ENCODE results near the gene COL9A3. TPM values are rescaled to one million over a fixed set of nuclear protein-coding genes. Genes with fewer than 3 reads are reported as not detected.

The COL9A3 gene
- total RNA-seq, 1 donor from 2014 or later, result 2.1 TPM

DNA sequence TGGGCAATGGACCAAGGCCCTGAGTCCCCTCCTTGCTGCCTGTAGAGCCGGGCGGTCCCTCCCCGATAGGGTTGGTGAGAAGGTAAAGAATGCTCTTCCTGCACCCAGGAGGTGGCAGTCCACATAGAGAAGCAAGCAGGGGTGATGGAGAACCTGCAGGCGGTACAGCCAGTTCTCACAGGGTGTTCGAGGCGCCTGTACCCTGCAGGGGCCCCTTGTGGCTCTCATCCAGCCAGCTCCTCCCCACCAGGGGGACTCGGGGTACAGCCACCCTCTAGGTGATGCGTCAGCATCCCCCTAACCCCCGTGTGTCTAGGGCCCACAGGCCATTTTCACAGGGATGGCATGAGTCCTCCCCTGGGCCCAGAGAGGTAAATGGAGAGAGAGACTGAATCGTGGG lies 5.1 kb upstream of the COL9A3 start:
- no peak for DNase-seq
- no peak overlapping the region for H3K4me3 ChIP-seq
- peaks cover 55% of the 10 kb centered on the region for H3K36me3 ChIP-seq
- H3K27me3 ChIP-seq (ENCODE audit: low read depth), result peaks cover 25% of the 10 kb centered on the region
- no peaks in the 10 kb centered on the region for H3K9me3 ChIP-seq (replicated peaks)
- intact Hi-C loops (cut with micrococcal nuclease), result no loop called here
- H3K27ac ChIP-seq (replicated peaks), result no peak overlapping the region
- peaks cover 40% of the 10 kb centered on the region for H3K4me1 ChIP-seq
- TF ChIP-seq, protein P1, sequence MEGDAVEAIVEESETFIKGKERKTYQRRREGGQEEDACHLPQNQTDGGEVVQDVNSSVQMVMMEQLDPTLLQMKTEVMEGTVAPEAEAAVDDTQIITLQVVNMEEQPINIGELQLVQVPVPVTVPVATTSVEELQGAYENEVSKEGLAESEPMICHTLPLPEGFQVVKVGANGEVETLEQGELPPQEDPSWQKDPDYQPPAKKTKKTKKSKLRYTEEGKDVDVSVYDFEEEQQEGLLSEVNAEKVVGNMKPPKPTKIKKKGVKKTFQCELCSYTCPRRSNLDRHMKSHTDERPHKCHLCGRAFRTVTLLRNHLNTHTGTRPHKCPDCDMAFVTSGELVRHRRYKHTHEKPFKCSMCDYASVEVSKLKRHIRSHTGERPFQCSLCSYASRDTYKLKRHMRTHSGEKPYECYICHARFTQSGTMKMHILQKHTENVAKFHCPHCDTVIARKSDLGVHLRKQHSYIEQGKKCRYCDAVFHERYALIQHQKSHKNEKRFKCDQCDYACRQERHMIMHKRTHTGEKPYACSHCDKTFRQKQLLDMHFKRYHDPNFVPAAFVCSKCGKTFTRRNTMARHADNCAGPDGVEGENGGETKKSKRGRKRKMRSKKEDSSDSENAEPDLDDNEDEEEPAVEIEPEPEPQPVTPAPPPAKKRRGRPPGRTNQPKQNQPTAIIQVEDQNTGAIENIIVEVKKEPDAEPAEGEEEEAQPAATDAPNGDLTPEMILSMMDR (IDR thresholded peaks at IDR 0.05; ENCODE audit: borderline replicate concordance), result no peak

DNA sequence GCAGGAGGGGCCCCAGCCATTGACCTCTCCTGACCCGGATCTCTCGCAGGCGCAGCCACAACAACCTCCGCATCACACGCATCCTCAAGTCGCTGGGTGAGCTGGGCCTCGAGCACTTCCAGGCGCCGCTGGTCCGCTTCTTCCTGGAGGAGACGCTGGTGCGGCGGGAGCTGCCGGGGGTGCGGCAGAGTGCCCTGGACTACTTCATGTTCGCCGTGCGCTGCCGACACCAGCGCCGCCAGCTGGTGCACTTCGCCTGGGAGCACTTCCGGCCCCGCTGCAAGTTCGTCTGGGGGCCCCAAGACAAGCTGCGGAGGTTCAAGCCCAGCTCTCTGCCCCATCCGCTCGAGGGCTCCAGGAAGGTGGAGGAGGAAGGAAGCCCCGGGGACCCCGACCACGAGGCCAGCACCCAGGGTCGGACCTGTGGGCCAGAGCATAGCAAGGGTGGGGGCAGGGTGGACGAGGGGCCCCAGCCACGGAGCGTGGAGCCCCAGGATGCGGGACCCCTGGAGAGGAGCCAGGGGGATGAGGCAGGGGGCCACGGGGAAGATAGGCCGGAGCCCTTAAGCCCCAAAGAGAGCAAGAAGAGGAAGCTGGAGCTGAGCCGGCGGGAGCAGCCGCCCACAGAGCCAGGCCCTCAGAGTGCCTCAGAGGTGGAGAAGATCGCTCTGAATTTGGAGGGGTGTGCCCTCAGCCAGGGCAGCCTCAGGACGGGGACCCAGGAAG lies 4.5 kb upstream of the COL9A3 start:
- Histone ChIP-seq H3K27me3 (ENCODE audit: low read depth) (peaks cover 31% of the 10 kb centered on the region), H3K4me1 (peaks cover 40% of the 10 kb centered on the region), H3K9me3 (replicated peaks) (no peaks in the 10 kb centered on the region), H3K36me3 (peaks cover 55% of the 10 kb centered on the region), H3K4me3 (no peak overlapping the region), H3K27ac (replicated peaks) (no peak overlapping the region)
- TF ChIP-seq, protein P1 (IDR thresholded peaks at IDR 0.05; ENCODE audit: borderline replicate concordance), result no peak
- DNase-seq, result no peak
- intact Hi-C loops (cut with micrococcal nuclease), result no loop called here

DNA sequence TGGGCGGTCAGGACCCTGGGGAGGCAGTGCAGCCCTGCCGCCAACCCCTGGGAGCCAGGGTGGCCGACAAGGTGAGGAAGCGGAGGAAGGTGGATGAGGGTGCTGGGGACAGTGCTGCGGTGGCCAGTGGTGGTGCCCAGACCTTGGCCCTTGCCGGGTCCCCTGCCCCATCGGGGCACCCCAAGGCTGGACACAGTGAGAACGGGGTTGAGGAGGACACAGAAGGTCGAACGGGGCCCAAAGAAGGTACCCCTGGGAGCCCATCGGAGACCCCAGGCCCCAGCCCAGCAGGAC lies 4.0 kb upstream of the COL9A3 start:
- TF ChIP-seq, protein P1 (IDR thresholded peaks at IDR 0.05; ENCODE audit: borderline replicate concordance), result no peak

DNA sequence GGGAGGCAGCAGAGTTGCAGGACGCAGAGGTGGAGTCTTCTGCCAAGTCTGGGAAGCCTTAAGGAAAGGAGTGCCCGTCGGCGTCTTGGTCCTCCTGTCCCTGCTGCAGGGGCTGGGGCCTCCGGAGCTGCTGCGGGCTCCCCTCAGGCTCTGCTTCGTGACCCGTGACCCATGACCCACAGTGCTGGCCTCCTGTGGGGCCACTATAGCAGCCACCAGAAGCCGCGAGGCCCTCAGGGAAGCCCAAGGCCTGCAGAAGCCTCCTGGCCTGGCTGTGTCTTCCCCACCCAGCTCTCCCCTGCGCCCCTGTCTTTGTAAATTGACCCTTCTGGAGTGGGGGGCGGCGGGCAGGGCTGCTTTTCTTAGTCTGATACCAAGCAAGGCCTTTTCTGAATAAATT lies 3.3 kb upstream of the COL9A3 start:
- TF ChIP-seq, protein P1 (IDR thresholded peaks at IDR 0.05; ENCODE audit: borderline replicate concordance), result no peak
- no peak overlapping the region for H3K27ac ChIP-seq (replicated peaks)
- H3K27me3 ChIP-seq (ENCODE audit: low read depth), result peaks cover 44% of the 10 kb centered on the region
- no peaks in the 10 kb centered on the region for H3K9me3 ChIP-seq (replicated peaks)
- H3K4me3 ChIP-seq, result no peak overlapping the region
- peaks cover 45% of the 10 kb centered on the region for H3K36me3 ChIP-seq
- intact Hi-C loops (cut with micrococcal nuclease), result no loop called here
- DNase-seq, result no peak
- H3K4me1 ChIP-seq, result peaks cover 41% of the 10 kb centered on the region

More for the DNA sequence above, 4.0 kb upstream of the COL9A3 start:
- no peaks in the 10 kb centered on the region for H3K9me3 ChIP-seq (replicated peaks)
- DNase-seq, result no peak
- no peak overlapping the region for H3K27ac ChIP-seq (replicated peaks)
- H3K36me3 ChIP-seq, result peaks cover 50% of the 10 kb centered on the region
- H3K4me3 ChIP-seq, result no peak overlapping the region
- peaks cover 37% of the 10 kb centered on the region for H3K27me3 ChIP-seq (ENCODE audit: low read depth)
- peaks cover 41% of the 10 kb centered on the region for H3K4me1 ChIP-seq
- intact Hi-C loops (cut with micrococcal nuclease), result no loop called here

DNA sequence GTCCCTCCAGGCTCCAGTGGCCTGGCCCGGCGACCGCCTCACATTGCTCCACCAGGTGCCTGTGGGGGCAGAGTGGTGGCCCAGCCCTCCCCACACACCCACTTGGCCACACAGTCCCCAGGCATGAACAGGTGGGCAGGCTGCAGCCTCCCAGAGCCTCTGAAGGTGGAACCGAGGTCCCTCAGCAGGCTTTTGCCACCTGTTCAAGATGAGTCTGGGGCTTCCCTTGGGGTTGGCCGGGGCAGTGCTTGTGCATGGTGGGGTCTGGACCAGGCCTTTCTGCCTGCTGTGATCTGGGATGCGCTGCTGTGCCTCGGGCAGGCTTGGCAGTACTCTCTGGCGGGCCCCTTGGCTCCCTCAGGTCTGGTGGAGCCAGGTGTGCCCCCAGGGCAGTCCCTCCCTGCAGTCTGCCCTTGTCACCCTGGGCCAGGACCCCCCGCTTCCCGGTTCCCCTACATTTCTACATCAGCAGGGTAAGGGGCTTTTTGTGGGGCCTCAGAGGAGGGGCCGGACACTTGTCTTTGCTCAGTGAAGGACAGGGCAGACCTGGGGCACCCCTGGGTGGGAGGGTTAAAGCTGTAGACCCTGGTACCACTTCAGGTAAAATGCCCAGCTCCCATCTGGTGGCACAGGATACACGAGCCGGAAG lies 2.7 kb upstream of the COL9A3 start:
- Histone ChIP-seq H3K4me3 (no peak overlapping the region), H3K9me3 (replicated peaks) (no peaks in the 10 kb centered on the region), H3K27ac (replicated peaks) (no peak overlapping the region), H3K36me3 (peaks cover 39% of the 10 kb centered on the region), H3K4me1 (peaks cover 46% of the 10 kb centered on the region), H3K27me3 (ENCODE audit: low read depth) (peaks cover 50% of the 10 kb centered on the region)
- intact Hi-C loops (cut with micrococcal nuclease), result no loop called here
- DNase-seq, result no peak
- TF ChIP-seq, protein P1 (IDR thresholded peaks at IDR 0.05; ENCODE audit: borderline replicate concordance), result no peak

Measured in left ventricle myocardium inferior (tissue), 1 donor.